Measurements from ENCODE around the gene ZNF771.
A peak's percentile ranks its signal among the peaks of the same experiment; 100 is the strongest.

The ZNF771 gene

GRCh38 chr16:30407102-30407803, at the start of gene ZNF771:
TSS of gene ZNF771 (plus strand) at chr16:30407606. CDS start at chr16:30408054, 448 bp downstream.
- DNase-seq (ENCODE audit: low read depth in 2 of 2, low spot score in 1 of 2) = peak; percentile 73 to 85

- no peak for DNase-seq (ENCODE audit: low read depth in 2 of 2, low spot score in 1 of 2)
Observed at GRCh38 chr16:30357715-30358576, 49.5 kb upstream of the ZNF771 start.

- no peak for DNase-seq (ENCODE audit: low read depth in 2 of 2, low spot score in 1 of 2)
Observed at GRCh38 chr16:30358577-30358936, 48.8 kb upstream of the ZNF771 start.

GRCh38 chr16:30358990-30359870, 48.2 kb upstream of the ZNF771 start:
- no peak for DNase-seq (ENCODE audit: low read depth in 2 of 2, low spot score in 1 of 2)

GRCh38 chr16:30359871-30360170, 47.6 kb upstream of the ZNF771 start:
- DNase-seq (ENCODE audit: low read depth in 2 of 2, low spot score in 1 of 2) = no peak

GRCh38 chr16:30361180-30361579, 46.2 kb upstream of the ZNF771 start:
- DNase-seq (ENCODE audit: low read depth in 2 of 2, low spot score in 1 of 2) = no peak

- no peak for DNase-seq (ENCODE audit: low read depth in 2 of 2, low spot score in 1 of 2)
Observed at GRCh38 chr16:30365200-30365599, 42.2 kb upstream of the ZNF771 start.

- DNase-seq (ENCODE audit: low read depth in 2 of 2, low spot score in 1 of 2) = no peak
Observed at GRCh38 chr16:30366511-30366910, 40.9 kb upstream of the ZNF771 start.

GRCh38 chr16:30367349-30368009, 39.9 kb upstream of the ZNF771 start:
- DNase-seq (ENCODE audit: low read depth in 2 of 2, low spot score in 1 of 2) = no peak

- no peak for DNase-seq (ENCODE audit: low read depth in 2 of 2, low spot score in 1 of 2)
Observed at GRCh38 chr16:30368122-30368791, 39.1 kb upstream of the ZNF771 start.

GRCh38 chr16:30368792-30369090, 38.7 kb upstream of the ZNF771 start:
- DNase-seq (ENCODE audit: low read depth in 2 of 2, low spot score in 1 of 2) = no peak

GRCh38 chr16:30369091-30369937, 38.1 kb upstream of the ZNF771 start:
- no peak for DNase-seq (ENCODE audit: low read depth in 2 of 2, low spot score in 1 of 2)

GRCh38 chr16:30369938-30370455, 37.4 kb upstream of the ZNF771 start:
- no peak for DNase-seq (ENCODE audit: low read depth in 2 of 2, low spot score in 1 of 2)

GRCh38 chr16:30370456-30371247, 36.8 kb upstream of the ZNF771 start, which contains the start of gene TBC1D10B:
TSS of gene TBC1D10B (minus strand) at chr16:30370494. CDS start at chr16:30370183, 311 bp downstream.
- DNase-seq (ENCODE audit: low read depth in 2 of 2, low spot score in 1 of 2) = peak; percentile 97 to 98

GRCh38 chr16:30371248-30371816, 36.1 kb upstream of the ZNF771 start:
- no peak for DNase-seq (ENCODE audit: low read depth in 2 of 2, low spot score in 1 of 2)

- DNase-seq (ENCODE audit: low read depth in 2 of 2, low spot score in 1 of 2) = no peak
Observed at GRCh38 chr16:30372038-30372712, 35.2 kb upstream of the ZNF771 start.

GRCh38 chr16:30372725-30373124, 34.7 kb upstream of the ZNF771 start:
- no peak for DNase-seq (ENCODE audit: low read depth in 2 of 2, low spot score in 1 of 2)

GRCh38 chr16:30374538-30374937, 32.9 kb upstream of the ZNF771 start, which contains the start of gene MYL11:
TSS of gene MYL11 (plus strand) at chr16:30374802. CDS start at chr16:30374858, 56 bp downstream.
- no peak for DNase-seq (ENCODE audit: low read depth in 2 of 2, low spot score in 1 of 2)

Data from stimulated activated CD8-positive, alpha-beta memory T cell treated with anti-CD3 and anti-CD28 coated beads, Interleukin-4, amount 100 ng/mL, for 4 hours (primary cell).